Testis (tissue), 2 donors: ENCODE data around the gene POT1.

Experiments used
- POLR2A ChIP-seq: fragments of 450-650 bp; IDR thresholded peaks from one replicate; pipeline ENCODE4 v1.6.1; 2017; ENCODE audit warnings: antibody characterized with exemption, mild to moderate bottlenecking, moderate library complexity
- TF ChIP-seq, protein P1 (sequence below), 3 experiments: fragments of 450-650 bp in 2 of 3; fragments of 200-600 bp in 1 of 3; sonication (generic) in 1 of 3; IDR thresholded peaks; one replicate each; pipeline ENCODE4 v1.5.1; 2016 to 2019; ENCODE audit warnings: antibody characterized with exemption in 3 of 3, mild to moderate bottlenecking in 2 of 3, moderate library complexity in 1 of 3

DNA sequence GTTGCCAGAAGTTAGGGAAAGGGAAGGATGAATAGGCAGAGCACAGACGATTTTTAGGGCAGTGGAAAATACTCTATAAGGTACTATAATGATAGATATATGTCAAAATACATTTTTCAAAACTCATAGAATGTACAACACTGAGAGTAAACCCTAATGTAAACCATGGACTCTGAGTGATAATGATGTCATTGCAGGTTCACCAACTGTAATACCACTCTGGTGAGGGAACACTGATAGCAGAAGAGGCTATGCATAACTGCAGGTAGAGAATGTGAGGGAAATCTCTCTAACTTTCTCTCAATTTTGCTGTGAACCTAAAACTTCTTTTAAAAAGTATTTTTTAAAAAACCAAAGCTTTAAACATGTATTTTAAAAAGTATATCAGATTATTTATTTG is 22.1 kb downstream of the POT1 start:
- no peak for TF ChIP-seq POLR2A
- TF ChIP-seq, protein P1, sequence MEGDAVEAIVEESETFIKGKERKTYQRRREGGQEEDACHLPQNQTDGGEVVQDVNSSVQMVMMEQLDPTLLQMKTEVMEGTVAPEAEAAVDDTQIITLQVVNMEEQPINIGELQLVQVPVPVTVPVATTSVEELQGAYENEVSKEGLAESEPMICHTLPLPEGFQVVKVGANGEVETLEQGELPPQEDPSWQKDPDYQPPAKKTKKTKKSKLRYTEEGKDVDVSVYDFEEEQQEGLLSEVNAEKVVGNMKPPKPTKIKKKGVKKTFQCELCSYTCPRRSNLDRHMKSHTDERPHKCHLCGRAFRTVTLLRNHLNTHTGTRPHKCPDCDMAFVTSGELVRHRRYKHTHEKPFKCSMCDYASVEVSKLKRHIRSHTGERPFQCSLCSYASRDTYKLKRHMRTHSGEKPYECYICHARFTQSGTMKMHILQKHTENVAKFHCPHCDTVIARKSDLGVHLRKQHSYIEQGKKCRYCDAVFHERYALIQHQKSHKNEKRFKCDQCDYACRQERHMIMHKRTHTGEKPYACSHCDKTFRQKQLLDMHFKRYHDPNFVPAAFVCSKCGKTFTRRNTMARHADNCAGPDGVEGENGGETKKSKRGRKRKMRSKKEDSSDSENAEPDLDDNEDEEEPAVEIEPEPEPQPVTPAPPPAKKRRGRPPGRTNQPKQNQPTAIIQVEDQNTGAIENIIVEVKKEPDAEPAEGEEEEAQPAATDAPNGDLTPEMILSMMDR (IDR thresholded peaks at IDR 0.05) = no peak
